Loucy (cell line): ENCODE data around the gene TENT4B.
A peak's percentile ranks its signal among the peaks of the same experiment; 100 is the strongest.
"Not testable (repeated sequence)": the region's sequence is repeated elsewhere in the genome, so short reads cannot be mapped to it uniquely, and the experiment has no call there.

Experiments
- H2AFZ ChIP-seq: fragments of 200-600 bp; sonication (generic); 2 replicates; pipeline ENCODE4 v1.6.0; 2016; ENCODE audit warnings: antibody characterized with exemption, mild to moderate bottlenecking, low read length, moderate library complexity
- H3F3A ChIP-seq: fragments of 200-600 bp; 2 replicates; pipeline ENCODE4 v1.6.0; 2016; ENCODE audit warnings: antibody characterized with exemption, low read depth, mild to moderate bottlenecking
- H3K27me3 ChIP-seq: fragments of 200-600 bp; sonication (generic); 2 replicates; pipeline ENCODE4 v1.6.1; 2014; ENCODE audit warnings: low read length, mild to moderate bottlenecking; ENCODE audit not compliant: insufficient read depth, poor library complexity, severe bottlenecking
- H3K36me3 ChIP-seq: fragments of 200-600 bp; sonication (generic); 2 replicates; pipeline ENCODE4 v1.6.1; 2016; ENCODE audit warnings: low read length; ENCODE audit not compliant: insufficient read depth
- H3K4me1 ChIP-seq: fragments of 200-600 bp; sonication (generic); 2 replicates; pipeline ENCODE4 v1.5.1; 2014; ENCODE audit warnings: low read length, mild to moderate bottlenecking; ENCODE audit not compliant: insufficient read depth, poor library complexity, severe bottlenecking
- H3K4me2 ChIP-seq: fragments of 200-600 bp; sonication (generic); 2 replicates; pipeline ENCODE4 v1.6.0; 2014; ENCODE audit warnings: antibody characterized with exemption, low read length, low read depth, mild to moderate bottlenecking; ENCODE audit not compliant: poor library complexity, severe bottlenecking
- H3K4me3 ChIP-seq: fragments of 200-600 bp; sonication (generic); 2 replicates; pipeline ENCODE4 v1.5.1; 2014; ENCODE audit warnings: low read length, mild to moderate bottlenecking, mixed read lengths; ENCODE audit not compliant: poor library complexity, severe bottlenecking
- H3K79me2 ChIP-seq: fragments of 200-600 bp; sonication (generic); 2 replicates; pipeline ENCODE4 v1.6.1; 2014; ENCODE audit warnings: low read length; ENCODE audit not compliant: insufficient read depth
- H3K9ac ChIP-seq: fragments of 200-600 bp; sonication (generic); 2 replicates; pipeline ENCODE4 v1.6.0; 2014; ENCODE audit warnings: mild to moderate bottlenecking, low read depth, low read length, moderate library complexity; ENCODE audit not compliant: poor library complexity, severe bottlenecking
- H3K9me2 ChIP-seq: fragments of 200-600 bp; sonication (generic); replicated peaks from 2 replicates; pipeline ENCODE4 v1.6.1; 2016; ENCODE audit warnings: low read depth, low read length, mixed read lengths
- H3K9me3 ChIP-seq: fragments of 200-600 bp; sonication (generic); 2 replicates; pipeline ENCODE4 v1.6.1; 2014; ENCODE audit warnings: mild to moderate bottlenecking, antibody characterized with exemption, low read length, low read depth; ENCODE audit not compliant: insufficient read depth
- H4K20me1 ChIP-seq: fragments of 200-600 bp; sonication (generic); 2 replicates; pipeline ENCODE4 v1.6.0; 2014; ENCODE audit warnings: antibody characterized with exemption, low read length, mild to moderate bottlenecking; ENCODE audit not compliant: insufficient read depth, poor library complexity, severe bottlenecking
- EZH2phosphoT487 ChIP-seq: fragments of 200-600 bp; IDR thresholded peaks from 2 replicates; pipeline ENCODE4 v1.6.1; 2018; ENCODE audit warnings: antibody characterized with exemption, mild to moderate bottlenecking, moderate library complexity, borderline replicate concordance
- TF ChIP-seq, protein P1 (sequence below): fragments of 200-600 bp; sonication (generic); conservative IDR thresholded peaks from 2 replicates; pipeline ENCODE4 v1.5.1; 2014; ENCODE audit warnings: mild to moderate bottlenecking, antibody characterized with exemption, low read length

TENT4B gene

DNA sequence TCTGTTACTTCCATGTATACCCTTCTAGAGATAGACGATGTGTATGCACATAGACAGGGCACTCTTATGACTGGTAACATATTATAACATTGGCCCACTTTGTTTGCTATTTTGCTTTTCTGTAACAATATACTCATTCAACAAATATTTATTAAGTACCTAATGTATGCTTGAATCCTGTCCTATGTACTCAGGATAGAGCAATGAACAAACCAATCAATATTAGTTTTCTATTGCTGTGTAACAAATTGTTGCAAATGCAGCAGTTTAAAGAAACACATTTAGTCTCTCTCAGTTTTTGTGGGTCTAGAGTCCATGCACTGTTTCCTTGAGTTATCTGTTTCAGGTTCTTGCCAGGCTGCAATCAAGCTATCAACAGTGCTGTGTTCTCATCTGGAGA lies 29.7 kb upstream of the TENT4B start:
- Histone ChIP-seq H3K4me1 (no peaks in the 10 kb centered on the region), H3K4me2 (no peak overlapping the region)

DNA sequence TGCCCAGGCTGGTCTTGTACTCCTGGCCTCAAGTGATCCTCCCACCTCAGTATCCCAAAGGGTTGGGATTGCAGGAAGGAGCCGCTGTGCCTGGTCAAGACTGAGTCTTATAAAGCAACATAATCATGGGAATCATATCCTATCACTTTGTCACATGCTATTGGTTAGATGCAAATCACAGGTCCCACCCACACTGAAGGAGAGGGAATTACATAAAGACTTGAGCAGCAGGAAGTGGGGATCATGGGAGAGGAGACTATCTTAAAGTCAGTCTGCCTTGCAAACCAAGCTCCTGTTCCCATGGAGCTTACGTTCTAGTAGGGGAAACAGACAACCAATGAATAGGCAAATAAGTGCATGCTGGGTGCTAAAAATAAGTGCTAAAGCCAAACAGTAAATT lies 28.3 kb upstream of the TENT4B start:
- Histone ChIP-seq H3F3A (no peaks in the 10 kb centered on the region), H3K4me3 (no peak overlapping the region), H3K27me3 (no peaks in the 10 kb centered on the region), H4K20me1 (no peaks in the 10 kb centered on the region), H3K9me3 (no peaks in the 10 kb centered on the region), H3K4me1 (no peaks in the 10 kb centered on the region), H2AFZ (peak overlapping the region; percentile 58; the same call in 1 of the 2 replicates), H3K9ac (no peak overlapping the region), H3K79me2 (no peaks in the 10 kb centered on the region), H3K4me2 (no peak overlapping the region), H3K9me2 (no peaks in the 10 kb centered on the region), H3K36me3 (no peaks in the 10 kb centered on the region)
- TF ChIP-seq, protein P1, sequence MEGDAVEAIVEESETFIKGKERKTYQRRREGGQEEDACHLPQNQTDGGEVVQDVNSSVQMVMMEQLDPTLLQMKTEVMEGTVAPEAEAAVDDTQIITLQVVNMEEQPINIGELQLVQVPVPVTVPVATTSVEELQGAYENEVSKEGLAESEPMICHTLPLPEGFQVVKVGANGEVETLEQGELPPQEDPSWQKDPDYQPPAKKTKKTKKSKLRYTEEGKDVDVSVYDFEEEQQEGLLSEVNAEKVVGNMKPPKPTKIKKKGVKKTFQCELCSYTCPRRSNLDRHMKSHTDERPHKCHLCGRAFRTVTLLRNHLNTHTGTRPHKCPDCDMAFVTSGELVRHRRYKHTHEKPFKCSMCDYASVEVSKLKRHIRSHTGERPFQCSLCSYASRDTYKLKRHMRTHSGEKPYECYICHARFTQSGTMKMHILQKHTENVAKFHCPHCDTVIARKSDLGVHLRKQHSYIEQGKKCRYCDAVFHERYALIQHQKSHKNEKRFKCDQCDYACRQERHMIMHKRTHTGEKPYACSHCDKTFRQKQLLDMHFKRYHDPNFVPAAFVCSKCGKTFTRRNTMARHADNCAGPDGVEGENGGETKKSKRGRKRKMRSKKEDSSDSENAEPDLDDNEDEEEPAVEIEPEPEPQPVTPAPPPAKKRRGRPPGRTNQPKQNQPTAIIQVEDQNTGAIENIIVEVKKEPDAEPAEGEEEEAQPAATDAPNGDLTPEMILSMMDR = no peak

More for the DNA sequence above, 29.7 kb upstream of the TENT4B start:
- Histone ChIP-seq H3F3A (no peaks in the 10 kb centered on the region), H3K79me2 (no peaks in the 10 kb centered on the region), H3K9me2 (no peaks in the 10 kb centered on the region), H3K9ac (no peak overlapping the region), H3K4me3 (no peak overlapping the region), H3K27me3 (no peaks in the 10 kb centered on the region), H3K9me3 (no peaks in the 10 kb centered on the region), H4K20me1 (no peaks in the 10 kb centered on the region), H2AFZ (no peak overlapping the region), H3K36me3 (no peaks in the 10 kb centered on the region)
- TF ChIP-seq, protein P1 = no peak
- TF ChIP-seq EZH2phosphoT487 = no peak

DNA sequence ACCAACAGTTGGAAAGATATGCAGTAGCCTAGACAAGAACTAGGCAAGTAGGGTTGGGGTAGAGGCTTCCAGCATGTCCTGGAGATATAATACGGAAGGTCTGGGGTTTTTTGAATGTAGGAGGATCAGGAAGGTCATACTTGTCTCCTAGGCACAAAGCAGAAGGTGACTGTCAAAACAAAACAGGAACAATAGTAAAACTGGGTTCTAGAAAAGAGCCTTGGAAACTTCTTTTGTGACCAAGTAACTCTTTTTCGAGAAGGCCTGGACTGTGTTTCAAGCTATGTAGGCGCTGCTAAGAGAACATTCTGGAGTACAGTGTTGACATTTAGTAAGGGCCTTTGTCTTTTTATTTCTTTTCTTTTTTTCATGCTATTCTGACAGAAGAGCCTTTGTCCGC lies 26.9 kb upstream of the TENT4B start:
- Histone ChIP-seq H3K4me3 (no peak overlapping the region), H3F3A (no peaks in the 10 kb centered on the region), H3K9me2 (no peaks in the 10 kb centered on the region), H2AFZ (no peak overlapping the region), H4K20me1 (no peaks in the 10 kb centered on the region), H3K27me3 (no peaks in the 10 kb centered on the region), H3K9ac (no peak overlapping the region), H3K4me1 (no peaks in the 10 kb centered on the region), H3K36me3 (no peaks in the 10 kb centered on the region), H3K79me2 (no peaks in the 10 kb centered on the region), H3K9me3 (no peaks in the 10 kb centered on the region), H3K4me2 (no peak overlapping the region)
- TF ChIP-seq, protein P1 = no peak
- no peak for TF ChIP-seq EZH2phosphoT487

DNA sequence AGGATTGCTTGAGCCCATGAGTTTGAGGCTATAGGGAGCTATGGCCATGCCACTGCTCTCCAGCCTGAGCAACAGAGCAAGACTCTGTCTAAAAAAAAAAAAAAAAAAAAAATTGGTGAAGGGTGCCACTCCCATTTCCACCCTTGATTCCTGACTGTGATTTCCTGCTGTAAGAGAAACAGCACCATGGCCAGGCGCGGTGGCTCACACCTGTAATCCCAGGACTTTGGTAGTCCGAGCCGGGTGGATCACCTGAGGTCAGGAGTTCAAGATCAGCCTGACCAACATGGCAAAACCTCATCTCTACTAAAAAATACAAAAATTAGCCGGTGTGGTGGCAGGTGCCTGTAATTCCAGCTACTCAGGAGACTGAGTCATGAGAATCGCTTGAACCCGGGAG lies 20.5 kb upstream of the TENT4B start:
- H3K79me2 ChIP-seq, H4K20me1 ChIP-seq, H3K27me3 ChIP-seq, H3K9me2 ChIP-seq, H3K9me3 ChIP-seq, H3K4me2 ChIP-seq, H3K4me1 ChIP-seq, H3F3A ChIP-seq, H3K4me3 ChIP-seq, H3K36me3 ChIP-seq, H3K9ac ChIP-seq, H2AFZ ChIP-seq: not testable (repeated sequence)
